Stimulated activated naive CD4-positive, alpha-beta T cell (primary cell): ENCODE measurements around the gene ELL.

ENCODE experiments used
- DNase-seq, 6 experiments: peaks; one replicate each; lab custom pipeline; 2025; lab: John Stamatoyannopoulos, UW

The ELL gene

GRCh38 chr19:18469069-18469846 is 52.6 kb downstream of the ELL start:
- peak in 5 of 6 experiments; percentile 33 to 56 (median 42) for DNase-seq

GRCh38 chr19:18468517-18468916 is 53.4 kb downstream of the ELL start:
- DNase-seq, result no peak

DNA sequence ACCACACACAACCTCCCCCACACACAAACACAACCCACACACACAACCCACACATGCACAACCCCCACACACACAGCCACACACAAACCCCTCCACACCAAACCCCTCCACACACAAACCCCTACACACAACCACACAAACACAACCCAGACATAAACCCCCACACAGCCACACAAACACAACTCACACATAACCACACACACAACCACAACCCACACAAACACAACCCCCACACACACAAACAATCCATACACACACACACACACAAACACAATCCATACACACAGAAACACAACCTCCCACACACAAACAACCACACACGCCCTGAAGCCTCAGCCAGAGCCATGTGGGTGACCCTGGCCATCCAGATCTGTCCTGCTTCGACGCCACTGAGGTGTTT is 53.9 kb downstream of the ELL start:
- no peak for DNase-seq

GRCh38 chr19:18466354-18466753 is 55.5 kb downstream of the ELL start:
- DNase-seq, result no peak

GRCh38 chr19:18465964-18466339 is 55.9 kb downstream of the ELL start:
- no peak for DNase-seq

- DNase-seq, result no peak
Measured at GRCh38 chr19:18465214-18465963, 56.5 kb downstream of the ELL start.

DNA sequence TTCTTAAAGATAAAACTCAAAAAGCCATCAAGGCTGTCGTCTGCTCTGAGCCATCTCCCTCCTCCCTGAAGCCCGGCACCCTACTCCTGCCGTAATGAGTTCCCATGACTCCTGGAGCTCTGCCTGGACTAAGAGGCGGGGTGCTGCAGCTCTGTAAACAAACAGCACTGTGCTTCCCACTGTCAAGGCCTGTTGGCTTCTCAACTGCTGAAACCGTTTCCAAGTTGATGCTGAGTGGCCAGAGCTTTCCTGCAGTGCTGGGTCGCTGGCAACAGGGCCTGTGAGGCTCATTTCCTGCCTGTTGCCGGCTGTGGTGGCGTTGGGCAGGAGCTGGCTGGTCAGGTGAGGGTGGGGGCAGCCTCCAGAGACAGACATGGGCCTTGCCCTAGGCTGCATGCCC is 57.2 kb downstream of the ELL start:
- no peak for DNase-seq

DNA sequence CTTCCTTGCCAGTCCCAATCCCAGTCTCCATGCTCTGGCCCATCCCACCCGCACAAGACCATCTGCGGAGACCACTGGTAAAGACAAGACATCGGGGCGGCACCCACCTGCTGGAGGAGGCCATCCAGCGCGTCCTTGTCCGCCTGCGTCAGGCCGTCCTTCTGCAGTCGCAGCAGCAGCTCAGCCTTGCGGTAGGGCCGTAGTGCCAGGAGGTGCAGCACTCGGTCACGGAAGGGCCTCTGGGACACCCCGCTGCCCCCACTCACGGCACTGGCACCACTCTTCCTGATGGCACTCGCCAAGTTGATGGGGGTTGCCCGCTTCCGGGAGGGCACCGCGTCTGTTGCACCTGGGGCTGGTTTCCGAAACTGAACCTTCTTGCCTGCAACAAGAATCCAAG is 60.4 kb downstream of the ELL start:
- no peak for DNase-seq

- DNase-seq, result no peak
Measured at GRCh38 chr19:18460900-18461299, 61.0 kb downstream of the ELL start.

DNA sequence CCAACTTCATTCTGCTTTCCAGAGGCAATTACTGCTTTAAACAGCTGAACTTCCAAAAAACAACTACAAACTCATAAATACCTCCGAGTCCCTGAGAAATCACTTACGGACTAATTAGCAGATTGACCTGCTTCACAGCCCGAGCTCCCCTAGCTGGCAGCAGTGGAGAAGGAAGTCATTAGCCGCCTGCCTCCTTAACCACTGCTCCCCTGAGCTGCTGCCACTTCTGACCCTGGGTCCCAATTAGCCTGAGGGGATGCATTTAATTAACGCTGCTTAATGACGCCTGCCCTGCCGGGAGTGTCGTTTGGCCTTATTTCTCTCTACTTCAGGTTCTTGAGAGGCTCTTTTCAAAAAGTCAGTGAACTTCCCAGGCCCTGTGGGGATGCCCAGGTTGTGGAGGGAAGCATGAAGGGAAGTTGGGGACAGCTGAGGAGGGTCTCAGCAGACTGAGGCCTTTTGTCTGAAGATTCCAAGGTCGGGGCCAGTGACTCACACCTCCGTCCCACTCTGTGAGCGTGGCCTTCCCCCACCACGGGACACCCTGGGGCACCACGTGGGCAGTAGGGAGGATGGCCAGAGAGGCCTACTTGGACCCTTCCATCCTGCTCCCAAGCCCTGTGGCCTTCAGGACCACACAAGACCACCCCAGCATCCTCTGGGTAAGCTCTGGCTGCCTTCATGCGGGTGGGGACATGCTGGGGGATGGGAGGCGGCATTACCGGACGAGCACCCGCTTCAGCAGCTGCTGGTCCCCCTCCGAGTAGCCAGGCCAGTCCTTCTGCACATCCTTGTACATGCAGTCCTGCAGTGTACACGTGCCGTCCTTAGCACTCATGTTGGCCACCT is 64.2 kb downstream of the ELL start:
- DNase-seq, result no peak

GRCh38 chr19:18456974-18457373 is 64.9 kb downstream of the ELL start:
- no peak for DNase-seq

GRCh38 chr19:18456279-18456678 is 65.6 kb downstream of the ELL start:
- no peak for DNase-seq

GRCh38 chr19:18453269-18454024 is 68.4 kb downstream of the ELL start:
- DNase-seq, result no peak

DNA sequence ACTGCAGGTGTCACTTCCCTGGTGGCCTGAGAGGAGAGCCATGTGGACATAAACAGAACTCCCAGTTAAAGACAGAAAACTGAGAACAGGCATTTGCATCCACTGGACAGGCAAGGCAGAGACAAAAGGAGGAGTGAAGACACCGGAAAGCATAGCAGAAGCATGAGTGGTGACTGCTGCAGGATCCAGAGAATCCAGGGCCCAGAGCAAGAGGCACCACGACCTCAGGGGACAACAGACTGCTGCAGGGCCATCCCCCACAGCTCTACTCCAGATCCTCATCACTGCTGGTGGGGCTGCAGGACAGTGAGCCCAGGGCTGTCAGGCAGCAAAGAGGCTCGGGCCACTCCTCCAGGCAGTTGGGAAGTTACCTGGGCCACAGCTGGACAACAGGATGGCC is 69.5 kb downstream of the ELL start:
- no peak for DNase-seq

- peak; percentile 51 to 91 (median 79) for DNase-seq
Measured at GRCh38 chr19:18450931-18451836, 70.7 kb downstream of the ELL start.

DNA sequence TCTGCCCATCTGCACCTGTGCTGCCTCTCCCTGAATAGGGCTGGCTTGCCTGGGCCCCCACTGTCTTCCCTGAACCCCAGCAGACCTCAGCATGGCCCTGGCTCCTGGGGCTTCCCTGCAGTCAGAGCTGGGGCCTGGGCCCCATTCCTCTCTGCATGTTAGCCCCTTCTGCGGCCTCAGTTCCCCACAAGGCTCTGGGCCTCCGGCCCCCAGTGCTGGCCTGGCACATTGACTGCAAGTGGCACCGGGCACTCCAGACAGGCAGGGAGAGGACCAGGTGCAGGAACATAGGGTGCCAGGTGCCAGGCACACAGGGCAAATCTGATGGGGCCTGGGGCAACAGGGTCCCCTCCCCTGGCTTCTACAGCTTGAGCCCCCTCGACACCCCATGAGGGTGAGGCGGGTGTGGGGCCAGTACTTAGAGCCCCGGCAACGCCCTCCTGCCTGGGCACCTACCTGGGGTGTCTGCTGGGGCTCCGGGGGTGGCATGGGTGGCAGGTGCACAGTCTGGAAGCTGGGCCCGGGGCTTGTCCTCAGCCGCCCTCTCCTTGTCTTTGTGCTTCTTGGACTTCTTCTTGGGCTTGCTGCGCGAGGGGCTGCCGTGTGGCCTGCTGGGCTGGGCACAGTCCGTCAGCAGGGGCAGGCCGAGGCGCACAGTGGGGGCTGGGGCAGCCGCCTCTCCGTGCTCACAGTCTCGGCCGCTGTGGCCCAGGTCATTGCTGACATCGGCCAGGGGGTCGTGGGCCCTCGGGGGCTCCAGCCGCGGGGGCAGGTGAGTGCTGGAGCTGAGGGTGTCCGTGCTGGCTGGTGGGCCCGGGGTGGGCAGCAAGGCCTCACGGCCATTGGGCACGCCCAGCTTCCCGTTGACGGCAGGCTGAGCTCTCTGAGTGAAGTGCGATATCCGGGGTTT is 71.6 kb downstream of the ELL start:
- DNase-seq, result no peak

- DNase-seq, result no peak
Measured at GRCh38 chr19:18449552-18449951, 72.3 kb downstream of the ELL start.

- no peak for DNase-seq
Measured at GRCh38 chr19:18446811-18447359, 75.0 kb downstream of the ELL start.

DNA sequence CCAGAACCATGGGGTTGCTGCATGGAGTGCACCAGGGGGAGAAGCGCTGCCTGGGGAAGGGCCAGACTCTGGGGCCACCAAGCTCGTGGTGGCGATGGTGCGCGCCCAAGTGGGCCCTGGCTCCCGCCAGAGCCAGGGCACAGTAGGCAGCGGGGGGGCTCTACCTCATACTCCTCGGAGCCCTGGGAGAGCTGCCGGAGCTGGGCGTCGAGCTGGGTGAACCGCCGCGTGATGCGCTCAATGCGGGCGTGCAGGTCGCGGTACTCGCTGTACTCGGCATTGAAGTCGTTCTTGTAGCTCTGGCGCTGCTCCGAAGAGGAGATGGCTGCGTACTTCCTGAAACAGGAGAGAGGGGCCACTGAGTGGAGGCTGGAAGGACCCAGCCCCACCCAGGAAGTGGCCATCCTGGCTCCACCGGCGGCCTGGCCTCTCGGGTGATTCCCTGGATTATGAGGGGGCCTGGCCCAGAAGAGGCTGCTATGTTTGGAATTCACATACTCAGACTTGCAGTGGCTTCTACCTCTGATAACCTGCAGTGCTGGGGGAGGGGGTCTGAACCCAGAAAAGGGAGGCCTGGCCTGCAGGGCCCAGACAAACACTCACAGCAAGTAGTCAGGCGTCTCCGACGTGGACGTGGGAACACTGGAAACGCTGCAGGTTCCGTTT is 75.6 kb downstream of the ELL start:
- DNase-seq, result no peak
